Measurements from ENCODE around the gene TRAF3IP1.

Gene TRAF3IP1

GRCh38 chr2:238450440-238450861 is 130.1 kb downstream of the TRAF3IP1 start:
- DNase-seq (ENCODE audit: extremely low spot score): no peak
- CTCF ChIA-PET: no interaction called here
- POLR2A ChIA-PET: no interaction called here
- TF ChIP-seq ARNT (IDR thresholded peaks at IDR 0.05): no peak
